Measurements from ENCODE around the gene ELFN2.

DNA sequence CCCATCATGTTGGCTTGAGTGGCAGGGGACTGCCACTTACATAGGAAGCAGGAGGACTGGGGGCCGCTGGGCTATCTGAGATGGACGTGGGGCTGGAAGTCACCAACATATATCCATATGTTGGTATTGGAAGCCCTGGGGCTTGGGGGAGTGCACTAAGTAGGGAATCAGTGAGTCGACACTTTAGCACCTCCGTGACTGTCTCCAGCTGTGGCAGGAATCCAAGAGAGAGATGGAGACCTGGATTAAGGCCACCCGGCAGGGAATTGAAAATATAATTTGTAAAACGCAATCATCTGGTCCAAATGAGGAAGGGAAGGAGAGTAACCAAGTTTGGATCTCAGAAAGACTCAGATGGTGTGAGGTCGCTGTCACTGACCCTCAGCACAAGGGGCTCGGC is 68.4 kb downstream of the ELFN2 start:
- TF ChIP-seq CTCF (conservative IDR thresholded peaks at IDR 0.05 in 1 of 2, IDR thresholded peaks at IDR 0.05 in 1 of 2; ENCODE audit: extremely low read depth in 1 of 2, insufficient read depth in 1 of 2, low read depth in 1 of 2, low read length in 2 of 2) (no peak), EZH2 (IDR thresholded peaks at IDR 0.05; ENCODE audit: borderline replicate concordance, low read length) (no peak)
